Vagina (tissue), 2 donors: ENCODE results near the gene IRF2BPL. TPM values are rescaled to one million over a fixed set of nuclear protein-coding genes. Genes with fewer than 3 reads are reported as not detected.

ENCODE experiments used
- DNase-seq, 2 donors: peaks; one replicate each; pipeline ENCODE4 v3.0.0-alpha.2; 2017; ENCODE audit errors: extremely low spot score in 2 of 2
- H3K27ac ChIP-seq: fragments of 200-600 bp; sonication (generic); one replicate; pipeline ENCODE4 v1.5.1; 2019
- H3K27me3 ChIP-seq: fragments of 200-600 bp; sonication (generic); one replicate; pipeline ENCODE4 v1.5.1; 2019
- H3K36me3 ChIP-seq, 2 donors: fragments of 200-600 bp; sonication (generic); one replicate each; pipeline ENCODE4 v1.5.1; 2017 to 2019
- H3K4me1 ChIP-seq: fragments of 200-600 bp; sonication (generic); one replicate; pipeline ENCODE4 v1.5.1; 2019
- H3K4me3 ChIP-seq, 2 donors: fragments of 200-600 bp; sonication (generic); 1 replicate in 1 of 2; 2 replicates in 1 of 2; pipeline ENCODE4 v1.5.1; 2016 to 2019
- H3K9me3 ChIP-seq: fragments of 200-600 bp; sonication (generic); one replicate; pipeline ENCODE4 v1.5.1; 2019
- CTCF ChIP-seq, 3 experiments: fragments of 450-650 bp in 2 of 3; fragments of 200-600 bp in 1 of 3; sonication (generic) in 1 of 3; IDR thresholded peaks; one replicate each; pipeline ENCODE4 v1.5.1; 2017 to 2019; ENCODE audit warnings: antibody characterized with exemption in 3 of 3, mild to moderate bottlenecking in 2 of 3, moderate library complexity in 2 of 3
- POLR2A ChIP-seq, 2 donors: fragments of 450-650 bp; IDR thresholded peaks; one replicate each; pipeline ENCODE4 v1.6.1; 2017; ENCODE audit warnings: antibody characterized with exemption in 2 of 2, mild to moderate bottlenecking in 2 of 2, moderate library complexity in 2 of 2
- POLR2AphosphoS5 ChIP-seq, 2 donors: sonication (generic); formaldehyde crosslinking; IDR thresholded peaks; one replicate each; pipeline ENCODE4 v1.9.0; 2017; ENCODE audit warnings: antibody characterized with exemption in 2 of 2, mild to moderate bottlenecking in 2 of 2, low read depth in 1 of 2; ENCODE audit not compliant: insufficient read depth in 1 of 2
- intact Hi-C: fragments of 100-400 bp; cut with DNase I; formaldehyde crosslinking; loops from one replicate; pipeline ENCODE4 v1.15.1; 2023
- total RNA-seq: library from RNA; depleted of rRNA; stranded (reverse); fragments of >200 nt; gene quantifications from one replicate; pipeline ENCODE4 v1.2.3, GENCODE V29; 2016

Gene IRF2BPL
- total RNA-seq, 1 donor from 2014 or later = 51.1 TPM

GRCh38 chr14:77041881-77042545 is 13.5 kb upstream of the IRF2BPL start:
- H3K4me1 ChIP-seq = peaks cover 96% of the 10 kb centered on the region
- H3K36me3 ChIP-seq = no peaks in the 10 kb centered on the region
- no peak overlapping the region for H3K4me3 ChIP-seq
- intact Hi-C loops = loop anchor here (2.0 to 5.0 kb wide), 2 partner anchors 13 to 125 kb away; partner anchors contain the start of gene IRF2BPL
- TF ChIP-seq POLR2AphosphoS5 (IDR thresholded peaks at IDR 0.05; ENCODE audit: insufficient read depth in 1 of 2, low read depth in 1 of 2) (no peak), CTCF (IDR thresholded peaks at IDR 0.05) (no peak), POLR2A (IDR thresholded peaks at IDR 0.05) (no peak)
- H3K27ac ChIP-seq = peak overlapping the region; percentile 98
- no peaks in the 10 kb centered on the region for H3K27me3 ChIP-seq
- H3K9me3 ChIP-seq = no peaks in the 10 kb centered on the region
- DNase-seq = no peak

GRCh38 chr14:77040741-77041653 is 12.5 kb upstream of the IRF2BPL start:
- Histone ChIP-seq H3K27ac (peak overlapping the region; percentile 98), H3K36me3 (no peaks in the 10 kb centered on the region), H3K4me3 (peak overlapping the region; percentile 30 to 34), H3K27me3 (no peaks in the 10 kb centered on the region), H3K9me3 (no peaks in the 10 kb centered on the region), H3K4me1 (peaks cover 92% of the 10 kb centered on the region)
- intact Hi-C loops = loop anchor here (5.0 kb wide), 1 partner anchor 124 kb away; no protein-coding TSS in a partner anchor
- TF ChIP-seq CTCF (IDR thresholded peaks at IDR 0.05) (peak in 1 of 3 experiments; percentile 5), POLR2A (IDR thresholded peaks at IDR 0.05) (no peak), POLR2AphosphoS5 (IDR thresholded peaks at IDR 0.05; ENCODE audit: insufficient read depth in 1 of 2, low read depth in 1 of 2) (peak in 1 of 2 donors; percentile 68)
- no peak for DNase-seq

- Histone ChIP-seq H3K9me3 (no peaks in the 10 kb centered on the region), H3K4me1 (peaks cover 92% of the 10 kb centered on the region), H3K36me3 (no peaks in the 10 kb centered on the region), H3K27me3 (no peaks in the 10 kb centered on the region), H3K27ac (peak overlapping the region; percentile 98), H3K4me3 (peak overlapping the region; percentile 30 to 34)
- TF ChIP-seq POLR2A (IDR thresholded peaks at IDR 0.05) = no peak
- peak; percentile 89 to 92 for TF ChIP-seq POLR2AphosphoS5 (IDR thresholded peaks at IDR 0.05; ENCODE audit: insufficient read depth in 1 of 2, low read depth in 1 of 2)
- peak in 1 of 2 donors; percentile 98 for DNase-seq
- intact Hi-C loops = loop anchor here (5.0 kb wide), 1 partner anchor 123 kb away; no protein-coding TSS in a partner anchor
These were observed 11.7 kb upstream of the IRF2BPL start for GRCh38 chr14:77040059-77040740.

- H3K27me3 ChIP-seq = no peaks in the 10 kb centered on the region
- peaks cover 92% of the 10 kb centered on the region for H3K4me1 ChIP-seq
- TF ChIP-seq POLR2A (IDR thresholded peaks at IDR 0.05) = no peak
- no peak for TF ChIP-seq POLR2AphosphoS5 (IDR thresholded peaks at IDR 0.05; ENCODE audit: insufficient read depth in 1 of 2, low read depth in 1 of 2)
- no peak for TF ChIP-seq CTCF (IDR thresholded peaks at IDR 0.05)
- DNase-seq = no peak
- intact Hi-C loops = loop anchor here (5.0 kb wide), 1 partner anchor 122 kb away; no protein-coding TSS in a partner anchor
- peak overlapping the region; percentile 30 to 34 for H3K4me3 ChIP-seq
- H3K36me3 ChIP-seq = no peaks in the 10 kb centered on the region
- peak overlapping the region; percentile 98 for H3K27ac ChIP-seq
- H3K9me3 ChIP-seq = no peaks in the 10 kb centered on the region
These were observed 11.0 kb upstream of the IRF2BPL start for GRCh38 chr14:77039285-77040058.
